ENCODE data around the gene DNMT3A. TPM values are rescaled to one million over a fixed set of nuclear protein-coding genes. Genes with fewer than 3 reads are reported as not detected.

The DNMT3A gene
- total RNA-seq, 1 donor from 2014 or later, result 25.3 TPM

DNA sequence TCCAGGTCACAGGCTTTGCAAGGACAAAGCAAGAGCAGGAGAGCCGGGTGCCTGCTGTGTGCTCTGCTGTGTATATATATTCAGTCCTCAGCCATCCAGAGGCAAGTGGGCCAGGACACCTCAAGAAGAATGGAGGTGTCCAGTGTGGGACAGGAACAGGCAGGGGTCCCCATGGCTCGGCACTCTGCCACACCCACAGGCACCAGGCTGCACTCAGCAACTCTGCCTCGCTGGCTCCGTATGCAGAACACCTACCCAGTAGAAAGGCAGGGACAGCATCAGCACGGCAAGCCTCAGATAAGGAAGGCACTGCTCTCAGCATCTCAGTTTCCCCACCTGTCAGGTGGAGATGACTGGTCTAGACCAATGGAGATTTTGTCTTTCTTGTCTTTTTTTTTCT lies 57.8 kb downstream of the DNMT3A start:
- no peak for TF ChIP-seq CTCF (IDR thresholded peaks at IDR 0.05; ENCODE audit: insufficient read depth, low read length, poor library complexity, severe bottlenecking)
- H3K4me3 ChIP-seq (ENCODE audit: low read depth, low read length), result no peak overlapping the region
- H3K27me3 ChIP-seq (ENCODE audit: control insufficient read depth, insufficient read depth, low read length), result no peaks in the 10 kb centered on the region
- DNase-seq (ENCODE audit: low read depth), result no peak
- H3K36me3 ChIP-seq (ENCODE audit: control insufficient read depth, insufficient read depth, low read length), result no peaks in the 10 kb centered on the region

GRCh38 chr2:25281941-25282340 lies 59.8 kb downstream of the DNMT3A start:
- TF ChIP-seq CTCF (IDR thresholded peaks at IDR 0.05; ENCODE audit: insufficient read depth, low read length, poor library complexity, severe bottlenecking), result no peak
- DNase-seq (ENCODE audit: low read depth), result no peak
- Histone ChIP-seq H3K27me3 (ENCODE audit: control insufficient read depth, insufficient read depth, low read length) (no peaks in the 10 kb centered on the region), H3K4me3 (ENCODE audit: low read depth, low read length) (no peak overlapping the region), H3K36me3 (ENCODE audit: control insufficient read depth, insufficient read depth, low read length) (no peaks in the 10 kb centered on the region)

- no peak for DNase-seq (ENCODE audit: low read depth)
- H3K27me3 ChIP-seq (ENCODE audit: control insufficient read depth, insufficient read depth, low read length), result no peaks in the 10 kb centered on the region
- no peak for TF ChIP-seq CTCF (IDR thresholded peaks at IDR 0.05; ENCODE audit: insufficient read depth, low read length, poor library complexity, severe bottlenecking)
- no peaks in the 10 kb centered on the region for H3K36me3 ChIP-seq (ENCODE audit: control insufficient read depth, insufficient read depth, low read length)
- H3K4me3 ChIP-seq (ENCODE audit: low read depth, low read length), result no peak overlapping the region
Measured at GRCh38 chr2:25281522-25281921, 60.2 kb downstream of the DNMT3A start.

- H3K4me3 ChIP-seq (ENCODE audit: low read depth, low read length), result no peak overlapping the region
- H3K36me3 ChIP-seq (ENCODE audit: control insufficient read depth, insufficient read depth, low read length), result no peaks in the 10 kb centered on the region
- TF ChIP-seq CTCF (IDR thresholded peaks at IDR 0.05; ENCODE audit: insufficient read depth, low read length, poor library complexity, severe bottlenecking), result no peak
- no peak for DNase-seq (ENCODE audit: low read depth)
- no peaks in the 10 kb centered on the region for H3K27me3 ChIP-seq (ENCODE audit: control insufficient read depth, insufficient read depth, low read length)
Measured at GRCh38 chr2:25280051-25280687, 61.6 kb downstream of the DNMT3A start.

DNA sequence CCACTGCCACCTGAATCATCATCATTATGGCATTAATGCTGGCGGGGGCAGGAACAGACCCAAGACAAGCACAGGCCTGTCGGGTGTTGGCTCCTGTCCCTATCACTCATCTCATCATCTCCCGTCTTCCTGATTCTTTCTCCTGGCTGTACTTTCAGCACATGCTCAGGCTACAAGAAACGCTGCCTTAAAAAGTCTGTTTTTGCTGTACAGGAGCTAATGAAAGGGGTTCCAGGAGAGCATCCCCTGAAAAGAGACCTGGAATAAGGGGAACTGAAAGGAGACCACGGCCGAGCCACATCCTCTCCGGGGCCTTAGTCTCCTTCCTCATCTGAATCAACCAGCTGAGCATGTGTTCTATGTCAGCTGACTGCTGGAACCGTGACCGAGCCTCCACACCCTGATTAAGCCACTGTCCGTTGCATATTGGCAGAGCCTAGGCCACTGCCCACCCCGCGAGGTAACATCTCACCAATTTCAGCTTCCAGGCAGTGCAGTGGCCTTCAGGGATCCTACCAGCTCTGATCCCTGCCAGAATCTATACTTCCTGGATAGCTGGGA lies 62.6 kb downstream of the DNMT3A start:
- no peak overlapping the region for H3K4me3 ChIP-seq (ENCODE audit: low read depth, low read length)
- no peaks in the 10 kb centered on the region for H3K36me3 ChIP-seq (ENCODE audit: control insufficient read depth, insufficient read depth, low read length)
- DNase-seq (ENCODE audit: low read depth), result no peak
- no peaks in the 10 kb centered on the region for H3K27me3 ChIP-seq (ENCODE audit: control insufficient read depth, insufficient read depth, low read length)
- TF ChIP-seq CTCF (IDR thresholded peaks at IDR 0.05; ENCODE audit: insufficient read depth, low read length, poor library complexity, severe bottlenecking), result no peak
